ENCODE measurements around the gene FBLN2. TPM values are rescaled to one million over a fixed set of nuclear protein-coding genes. Genes with fewer than 3 reads are reported as not detected.

The FBLN2 gene
- total and polyA plus RNA-seq, 2 of the 4 experiments (the other 2 are of a cell fraction): 11.8 to 60.8 TPM

DNA sequence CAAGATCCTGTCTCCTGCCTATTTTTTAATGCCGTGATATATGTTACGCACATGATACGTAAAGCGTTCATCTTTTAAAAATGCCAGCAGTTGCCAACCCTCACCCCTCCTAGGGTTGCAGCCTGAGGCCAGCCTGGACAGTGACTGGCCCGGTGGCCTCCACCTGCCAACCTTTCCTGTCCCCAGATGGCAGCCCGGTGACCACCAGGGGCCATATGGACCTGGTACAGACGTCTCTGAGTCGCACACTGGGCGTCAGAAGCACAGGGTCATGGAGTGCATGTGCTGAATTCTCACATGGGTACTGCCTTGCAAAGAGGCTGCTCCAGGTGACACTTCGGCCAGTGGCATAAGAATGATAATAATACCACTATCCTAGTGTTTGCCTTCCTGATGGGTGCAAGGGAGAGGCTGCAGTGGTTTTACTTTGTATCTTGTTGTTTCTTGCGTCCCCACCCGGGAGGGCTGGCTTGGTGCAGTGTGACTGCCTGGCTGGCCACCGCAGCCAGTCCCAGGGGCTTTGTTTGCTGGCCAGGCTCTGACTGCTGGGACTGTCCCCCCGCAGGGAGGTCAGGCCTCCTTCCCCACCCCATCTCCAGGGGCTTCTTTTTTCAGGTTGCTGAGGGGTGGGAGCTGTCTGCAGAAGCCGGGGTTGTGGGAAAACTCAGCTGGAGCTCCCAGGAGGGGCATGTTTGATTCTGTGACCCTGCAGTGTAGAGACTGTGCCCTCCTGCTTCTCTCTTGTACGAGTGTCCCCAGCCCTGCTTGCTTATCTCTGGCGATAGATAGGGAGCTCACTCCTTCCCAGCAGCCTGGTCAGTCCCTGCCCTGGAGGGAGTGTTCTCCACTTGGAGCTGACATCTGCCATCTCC is 16.9 kb downstream of the FBLN2 start (continued):
- TF ChIP-seq CEBPB (IDR thresholded peaks at IDR 0.05; ENCODE audit: low read depth, low read length): no peak

GRCh38 chr3:13566453-13566748 is 17.5 kb downstream of the FBLN2 start:
- Histone ChIP-seq H3K9me3 (ENCODE audit: control insufficient read depth, insufficient read depth, low read length) (no peaks in the 10 kb centered on the region), H3K18ac (ENCODE audit: low read depth, low read length) (no peak overlapping the region), H4K91ac (ENCODE audit: insufficient read depth, low read depth, low read length) (no peak overlapping the region), H4K8ac (ENCODE audit: low read depth in 2 of 2, low read length in 2 of 2) (no peak overlapping the region), H2AK9ac (replicated peaks; ENCODE audit: low read depth, low read length, poor library complexity) (no peak overlapping the region), H3K4me3 (ENCODE audit: insufficient read depth, low read depth, low read length) (no peak overlapping the region), H3K23ac (ENCODE audit: low read depth, low read length) (no peak overlapping the region), H3K4ac (ENCODE audit: low read depth, low read length) (no peak overlapping the region), H2BK5ac (ENCODE audit: low read depth, low read length, poor library complexity, severe bottlenecking) (no peak overlapping the region), H2AFZ (replicated peaks; ENCODE audit: low read length, poor library complexity) (no peak overlapping the region), H3K9me1 (ENCODE audit: insufficient read depth, low read length) (no peaks in the 10 kb centered on the region), H3K27ac (ENCODE audit: insufficient read depth, low read length) (no peak overlapping the region), H2BK15ac (ENCODE audit: low read depth, low read length) (no peak overlapping the region), H3K79me1 (ENCODE audit: low read depth in 1 of 2, low read length in 2 of 2) (no peaks in the 10 kb centered on the region), H2AK5ac (ENCODE audit: low read depth, low read length) (no peak overlapping the region), H3K4me1 (ENCODE audit: control insufficient read depth, insufficient read depth, low read length) (no peaks in the 10 kb centered on the region), H2BK120ac (ENCODE audit: low read depth, low read length) (no peak overlapping the region), H3K36me3 (ENCODE audit: control insufficient read depth, insufficient read depth, low read length) (no peaks in the 10 kb centered on the region), H2BK20ac (ENCODE audit: low read depth, low read length) (no peak overlapping the region), H3K27me3 (ENCODE audit: control insufficient read depth, insufficient read depth, low read length) (no peaks in the 10 kb centered on the region; the same call in 1 of the 2 replicates), H3K4me2 (ENCODE audit: low read depth, low read length) (no peak overlapping the region), H3K14ac (replicated peaks; ENCODE audit: low read depth, low read length) (no peak overlapping the region), H4K20me1 (ENCODE audit: insufficient read depth, low read length) (no peaks in the 10 kb centered on the region), H4K5ac (ENCODE audit: low read depth, low read length) (no peak overlapping the region), H3K9ac (ENCODE audit: low read depth, low read length) (no peak overlapping the region), H3K56ac (ENCODE audit: extremely low read depth, insufficient read depth, low read length) (no peak overlapping the region)
- in situ Hi-C loops (cut with MboI; ENCODE audit: low sequenced_read_pairs) (no loop called here), intact Hi-C loops (cut with micrococcal nuclease) (no loop called here), dilution Hi-C loops (cut with HindIII; ENCODE audit: low sequenced_read_pairs, unreplicated experiment) (no loop called here)
- WGBS, 2 experiments (ENCODE audit: extremely low coverage in 2 of 2, insufficient read length in 1 of 2): no CpG with 5 or more reads among the region's 5 CpGs
- BruUV-seq (replicated peaks): no TSS peak
- ChIA-PET CTCF (no interaction called here), POLR2A (ENCODE audit: unreplicated experiment) (no interaction called here)
- DNase-seq: no peak
- no peak for ATAC-seq (ENCODE audit: low read depth)
- TF ChIP-seq BHLHE40 (IDR thresholded peaks at IDR 0.05; ENCODE audit: low read depth, low read length) (no peak), RFX5 (IDR thresholded peaks at IDR 0.05; ENCODE audit: low read depth, low read length) (no peak), MXI1 (IDR thresholded peaks at IDR 0.05; ENCODE audit: borderline replicate concordance, low read depth, low read length) (no peak), RAD21 (IDR thresholded peaks at IDR 0.05; ENCODE audit: low read length) (no peak), NFE2L2 (IDR thresholded peaks at IDR 0.05; ENCODE audit: low read depth, low read length) (no peak), MAZ (IDR thresholded peaks at IDR 0.05; ENCODE audit: borderline replicate concordance, low read depth, low read length) (no peak), CTCF (conservative IDR thresholded peaks at IDR 0.05; ENCODE audit: low read depth, low read length) (no peak), USF2 (IDR thresholded peaks at IDR 0.05; ENCODE audit: low read depth, low read length) (no peak), FOS (IDR thresholded peaks at IDR 0.05; ENCODE audit: low read depth, low read length) (no peak), RCOR1 (IDR thresholded peaks at IDR 0.05; ENCODE audit: insufficient replicate concordance, low read length) (no peak), CEBPB (IDR thresholded peaks at IDR 0.05; ENCODE audit: low read depth, low read length) (no peak), MAFK (IDR thresholded peaks at IDR 0.05; ENCODE audit: low read depth, low read length) (no peak)
- TF ChIP-seq, protein P1, sequence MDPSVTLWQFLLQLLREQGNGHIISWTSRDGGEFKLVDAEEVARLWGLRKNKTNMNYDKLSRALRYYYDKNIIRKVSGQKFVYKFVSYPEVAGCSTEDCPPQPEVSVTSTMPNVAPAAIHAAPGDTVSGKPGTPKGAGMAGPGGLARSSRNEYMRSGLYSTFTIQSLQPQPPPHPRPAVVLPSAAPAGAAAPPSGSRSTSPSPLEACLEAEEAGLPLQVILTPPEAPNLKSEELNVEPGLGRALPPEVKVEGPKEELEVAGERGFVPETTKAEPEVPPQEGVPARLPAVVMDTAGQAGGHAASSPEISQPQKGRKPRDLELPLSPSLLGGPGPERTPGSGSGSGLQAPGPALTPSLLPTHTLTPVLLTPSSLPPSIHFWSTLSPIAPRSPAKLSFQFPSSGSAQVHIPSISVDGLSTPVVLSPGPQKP (IDR thresholded peaks at IDR 0.05; ENCODE audit: borderline replicate concordance, low read depth, low read length): no peak

Data from IMR-90 (cell line).